Naive thymus-derived CD4-positive, alpha-beta T cell (primary cell): ENCODE data around the gene TMEM87A. TPM values are rescaled to one million over a fixed set of nuclear protein-coding genes. Genes with fewer than 3 reads are reported as not detected.

Experiments
- ATAC-seq: fragments of 150-1000 bp; cut with Tn5 transposase; 2 replicates; pipeline ENCODE4 v1.10.0; 2021; ENCODE audit warnings: mild to moderate bottlenecking, moderate library complexity
- CTCF ChIA-PET: fragments of 350-600 bp; sonication (Branson Sonifier 250); formaldehyde crosslinking; loops from one replicate; lab custom pipeline; 2021; ENCODE audit warnings: antibody characterized with exemption; lab: Charles Lee
- POLR2A ChIA-PET: fragments of 350-600 bp; sonication (Branson Sonifier 250); formaldehyde crosslinking; loops from one replicate; lab custom pipeline; 2021; ENCODE audit warnings: antibody characterized with exemption, inconsistent platforms; lab: Charles Lee
- DNase-seq, 9 donors: peaks; one replicate each; pipeline versions ENCODE4 v3.0.0 to v3.0.0-alpha.2; 2020 to 2022; ENCODE audit warnings: mixed read lengths in 1 of 9
- H3K27ac ChIP-seq: one replicate; pipeline ENCODE4 v1.7.0; 2013; ENCODE audit warnings: mild to moderate bottlenecking, low read depth, low read length, moderate library complexity
- H3K27me3 ChIP-seq, 2 donors: one replicate each; pipeline ENCODE4 v1.7.0; 2013; ENCODE audit warnings: low read length in 2 of 2, mild to moderate bottlenecking in 2 of 2, moderate library complexity in 2 of 2; ENCODE audit not compliant: control insufficient read depth in 2 of 2, insufficient read depth in 2 of 2
- H3K36me3 ChIP-seq, 3 experiments: 1 replicate in 2 of 3; 2 replicates in 1 of 3; pipeline ENCODE4 v1.7.0; 2013; ENCODE audit warnings: low read length in 3 of 3, mild to moderate bottlenecking in 3 of 3, moderate library complexity in 1 of 3; ENCODE audit not compliant: insufficient read depth in 3 of 3, control insufficient read depth in 2 of 3
- H3K4me1 ChIP-seq, 2 donors: one replicate each; pipeline ENCODE4 v1.7.0; 2013; ENCODE audit warnings: low read length in 2 of 2, mild to moderate bottlenecking in 2 of 2, moderate library complexity in 1 of 2; ENCODE audit not compliant: control insufficient read depth in 2 of 2, insufficient read depth in 2 of 2
- H3K4me3 ChIP-seq: 2 replicates; pipeline ENCODE4 v1.7.0; 2013; ENCODE audit warnings: mild to moderate bottlenecking, low read length
- H3K9me3 ChIP-seq, 3 experiments: 1 replicate in 2 of 3; 2 replicates in 1 of 3; pipeline ENCODE4 v1.7.0; 2013; ENCODE audit warnings: low read length in 3 of 3; ENCODE audit not compliant: control insufficient read depth in 2 of 3
- H3K27ac Mint-ChIP-seq, 9 donors: one replicate each; pipeline ENCODE4 v1.8.0; 2020 to 2022; ENCODE audit warnings: mixed read lengths in 9 of 9, mild to moderate bottlenecking in 8 of 9, moderate library complexity in 5 of 9, inconsistent platforms in 2 of 9
- H3K27me3 Mint-ChIP-seq, 5 donors: one replicate each; pipeline ENCODE4 v1.8.0; 2021 to 2022; ENCODE audit warnings: mixed read lengths in 5 of 5, mild to moderate bottlenecking in 1 of 5
- H3K36me3 Mint-ChIP-seq, 5 donors: one replicate each; pipeline ENCODE4 v1.8.0; 2020 to 2022; ENCODE audit warnings: mixed read lengths in 5 of 5, mild to moderate bottlenecking in 3 of 5, inconsistent platforms in 1 of 5
- H3K4me1 Mint-ChIP-seq, 7 donors: one replicate each; pipeline ENCODE4 v1.8.0; 2020 to 2022; ENCODE audit warnings: mixed read lengths in 7 of 7, mild to moderate bottlenecking in 3 of 7, inconsistent platforms in 1 of 7
- H3K4me3 Mint-ChIP-seq, 10 donors: one replicate each; pipeline ENCODE4 v1.8.0; 2020 to 2022; ENCODE audit warnings: mild to moderate bottlenecking in 10 of 10, mixed read lengths in 10 of 10, moderate library complexity in 6 of 10, inconsistent platforms in 2 of 10
- H3K9me3 Mint-ChIP-seq, 11 donors: one replicate each; pipeline ENCODE4 v1.8.0; 2020 to 2022; ENCODE audit warnings: mixed read lengths in 11 of 11, mild to moderate bottlenecking in 4 of 11, inconsistent platforms in 1 of 11, moderate library complexity in 1 of 11
- intact Hi-C, 2 donors: fragments of 100-400 bp; cut with micrococcal nuclease; formaldehyde crosslinking; loops; one replicate each; pipeline ENCODE4 v1.15.1; 2023
- polyA plus RNA-seq, 2 donors: library from polyadenylated mRNA; unstranded; fragments of 300-500 nt; fragmentation: Illumina TruSeq; gene quantifications; one replicate each; pipeline ENCODE4 v1.2.3, GENCODE V29; 2021
- total RNA-seq, 6 experiments: library from RNA in 5 of 6; stranded (reverse) in 5 of 6; gene quantifications; 1 replicate in 5 of 6; 2 replicates in 1 of 6; pipeline ENCODE4 v1.2.3 and lab custom pipeline; 2021 to 2026

Gene TMEM87A
- total and polyA plus RNA-seq, 7 experiments from 2014 or later = 41.8 to 61.8 (median 54.3) TPM

DNA sequence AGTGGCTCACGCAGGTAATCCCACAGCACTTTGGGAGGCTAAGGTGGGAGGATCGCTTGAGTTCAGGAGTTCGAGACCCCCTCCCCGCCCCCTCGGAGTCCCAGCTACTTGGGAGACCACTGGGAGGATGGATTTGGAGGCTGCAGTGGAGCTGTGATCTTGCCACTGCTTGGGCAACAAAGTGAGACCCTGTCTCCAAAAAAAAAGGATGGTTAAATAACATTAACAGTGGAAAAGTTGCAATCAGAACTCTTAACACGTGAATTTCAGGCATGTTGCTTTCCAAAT is 1.4 kb upstream of the TMEM87A start:
- peak overlapping the region; percentile 71 for H3K4me3 ChIP-seq
- no peaks in the 10 kb centered on the region for H3K9me3 ChIP-seq
- no peaks in the 10 kb centered on the region for H3K27me3 ChIP-seq
- CTCF ChIA-PET = no interaction called here
- peak overlapping the region; percentile 97 to 100 (median 100) for H3K27ac Mint-ChIP-seq
- H3K9me3 Mint-ChIP-seq = peaks cover 0 to 1% (median 0%) of the 10 kb centered on the region in 11 donors
- peaks cover 22 to 26% of the 10 kb centered on the region in 2 donors for H3K4me1 ChIP-seq
- H3K36me3 Mint-ChIP-seq = peaks cover 4 to 22% (median 9%) of the 10 kb centered on the region in 5 donors
- H3K27me3 Mint-ChIP-seq = no peaks in the 10 kb centered on the region
- POLR2A ChIA-PET = interaction anchor here (0.6 to 2.9 kb wide), 5 partner anchors 9 to 267 kb away, joined by 3 to 8 read pairs (median 4); partner anchors contain the start of genes VPS39 and ZNF106
- peaks cover 25 to 65% (median 58%) of the 10 kb centered on the region in 7 donors for H3K4me1 Mint-ChIP-seq
- intact Hi-C loops = loop anchor here (5.0 to 10.0 kb wide), 13 partner anchors 198 to 1710 kb away; partner anchors contain the start of genes LCMT2 (in 2 of the 2), MFAP1 (in 2 of the 2), CCDC32 (in 1 of the 2) and EHD4 (in 1 of the 2)
- peaks cover 0 to 12% (median under 1%) of the 10 kb centered on the region in 3 experiments for H3K36me3 ChIP-seq
- ATAC-seq (no peak), DNase-seq (peak in 1 of 9 donors; percentile 2)
- peak overlapping the region; percentile 94 for H3K27ac ChIP-seq
- peak overlapping the region; percentile 91 to 100 (median 97) for H3K4me3 Mint-ChIP-seq

DNA sequence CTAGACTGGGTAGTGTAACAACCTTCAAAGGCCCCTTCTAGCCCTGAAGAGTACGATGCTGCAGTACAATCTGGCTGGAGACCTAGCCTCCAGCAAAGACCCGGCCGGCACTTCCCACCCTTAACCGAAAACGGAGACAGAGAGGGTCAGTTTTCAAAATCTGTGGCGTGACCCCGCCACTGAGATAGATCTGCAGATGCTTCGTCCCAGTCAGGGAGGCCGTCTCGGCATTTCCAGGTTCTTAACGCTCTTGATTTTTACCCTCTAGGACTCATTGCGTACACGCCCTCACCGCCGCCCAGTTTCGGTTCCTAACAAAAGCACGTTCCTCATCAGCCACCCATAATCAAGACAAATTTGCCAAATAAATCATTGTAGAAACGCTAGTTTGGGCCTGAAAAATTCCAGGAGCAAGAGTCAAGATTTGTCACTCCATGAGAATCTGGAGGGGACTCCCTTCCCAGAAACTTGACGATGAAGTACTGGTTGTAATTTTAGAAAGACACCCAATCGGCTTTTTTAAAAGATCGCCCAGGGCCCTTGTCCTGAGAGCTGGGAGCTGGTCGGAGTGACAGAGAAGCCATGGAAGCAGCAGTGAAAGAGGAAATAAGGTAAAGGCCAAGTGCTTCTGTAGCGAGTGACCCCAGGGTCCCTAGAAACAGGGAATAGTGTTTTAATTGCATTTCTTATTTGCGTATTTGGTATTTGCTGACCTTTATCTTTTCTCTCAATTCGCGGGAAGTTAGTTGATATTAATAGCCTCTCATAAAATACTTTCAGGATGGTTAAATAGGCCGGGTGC is 868 bp upstream of the TMEM87A start:
- intact Hi-C loops = loop anchor here (1.0 to 10.0 kb wide), 27 partner anchors 66 to 1709 kb away; partner anchors contain the start of genes HAUS2 (in 2 of the 2), INO80 (in 2 of the 2), LCMT2 (in 2 of the 2) and LRRC57 (in 2 of the 2)
- Histone ChIP-seq H3K4me3 (peak overlapping the region; percentile 71), H3K4me1 (peaks cover 25 to 26% of the 10 kb centered on the region in 2 donors), H3K27me3 (no peaks in the 10 kb centered on the region), H3K27ac (peak overlapping the region; percentile 94), H3K36me3 (peaks cover 0 to 7% (median 0%) of the 10 kb centered on the region in 3 experiments), H3K9me3 (no peaks in the 10 kb centered on the region)
- H3K4me3 Mint-ChIP-seq = peak overlapping the region; percentile 91 to 100 (median 97)
- peaks cover 25 to 69% (median 62%) of the 10 kb centered on the region in 7 donors for H3K4me1 Mint-ChIP-seq
- no peaks in the 10 kb centered on the region for H3K27me3 Mint-ChIP-seq
- ChIA-PET CTCF (interaction anchor here (0.6 kb wide), 1 partner anchor 74 kb away, joined by 3 read pairs; no protein-coding TSS in a partner anchor), POLR2A (interaction anchor here (0.6 to 2.9 kb wide), 25 partner anchors 9 to 1702 kb away, joined by 3 to 17 read pairs (median 4); partner anchors contain the start of genes INO80, SNAP23, STARD9 and VPS39)
- H3K9me3 Mint-ChIP-seq = peaks cover 0 to 1% (median 0%) of the 10 kb centered on the region in 11 donors
- DNase-seq = peak; percentile 33 to 75 (median 67)
- H3K36me3 Mint-ChIP-seq = peaks cover 0 to 17% (median 7%) of the 10 kb centered on the region in 5 donors
- H3K27ac Mint-ChIP-seq = peak overlapping the region; percentile 97 to 100 (median 100)
- peak; percentile 50 for ATAC-seq

DNA sequence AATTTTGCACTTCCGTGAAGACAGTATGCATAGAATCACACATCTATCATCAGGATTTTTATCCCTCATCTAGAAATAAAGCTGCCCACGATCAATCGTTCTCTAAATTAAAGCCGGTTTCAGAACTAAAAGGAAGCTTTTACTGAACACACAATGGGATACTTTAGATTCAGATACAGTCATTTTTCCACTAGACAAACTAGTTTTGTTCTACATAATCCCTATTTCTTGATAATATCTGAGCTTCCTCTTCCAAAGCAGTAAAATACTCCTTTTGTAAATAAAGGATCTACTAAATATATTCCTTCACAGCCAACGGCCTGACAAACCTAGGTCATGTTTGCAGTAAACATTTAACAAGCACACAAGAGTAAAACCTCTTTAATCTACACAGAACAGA is 2.2 kb downstream of the TMEM87A start:
- Histone ChIP-seq H3K36me3 (peaks cover 4 to 21% (median 10%) of the 10 kb centered on the region in 3 experiments), H3K27me3 (no peaks in the 10 kb centered on the region), H3K27ac (no peak overlapping the region), H3K9me3 (no peaks in the 10 kb centered on the region), H3K4me3 (no peak overlapping the region), H3K4me1 (peaks cover 24% of the 10 kb centered on the region in 2 donors)
- Mint-ChIP-seq H3K36me3 (peaks cover under 1 to 18% (median 7%) of the 10 kb centered on the region in 5 donors), H3K27ac (peak overlapping the region in 2 of 9 donors; percentile 14 to 49), H3K9me3 (peaks cover 0 to 1% (median 0%) of the 10 kb centered on the region in 11 donors), H3K4me3 (peak overlapping the region in 9 of 10 donors; percentile 1 to 93 (median 37)), H3K27me3 (no peaks in the 10 kb centered on the region), H3K4me1 (peaks cover 27 to 67% (median 65%) of the 10 kb centered on the region in 7 donors)
- intact Hi-C loops = loop anchor here (5.0 to 10.0 kb wide), 13 partner anchors 201 to 1706 kb away; partner anchors contain the start of genes LCMT2 (in 2 of the 2), MFAP1 (in 2 of the 2), CCDC32 (in 1 of the 2) and EHD4 (in 1 of the 2)
- POLR2A ChIA-PET = interaction anchor here (0.6 to 1.1 kb wide), 4 partner anchors 10 to 442 kb away, joined by 3 read pairs; no protein-coding TSS in a partner anchor
- no peak for ATAC-seq
- CTCF ChIA-PET = no interaction called here
- DNase-seq = no peak

DNA sequence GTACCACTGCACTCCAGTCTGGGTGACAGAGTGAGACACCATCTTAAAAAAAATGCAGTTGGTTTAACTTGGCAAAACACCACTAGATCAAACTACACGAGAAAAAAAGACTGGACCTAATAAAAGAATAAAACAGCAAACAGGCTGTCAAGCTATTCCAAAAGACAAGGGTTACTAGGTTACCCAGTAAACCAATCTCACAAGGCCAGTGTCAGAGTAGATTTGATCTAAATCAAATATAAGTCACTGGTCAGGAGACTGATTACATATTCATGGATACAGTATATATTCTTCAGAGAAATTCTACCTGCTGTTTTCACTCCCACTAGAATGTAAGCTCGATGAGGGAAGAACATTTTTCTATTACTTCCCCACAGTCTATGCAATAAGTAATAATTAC is 2.7 kb downstream of the TMEM87A start:
- H3K27me3 ChIP-seq = no peaks in the 10 kb centered on the region
- peaks cover 19 to 20% of the 10 kb centered on the region in 2 donors for H3K4me1 ChIP-seq
- no peaks in the 10 kb centered on the region for H3K9me3 ChIP-seq
- peaks cover 4 to 25% (median 14%) of the 10 kb centered on the region in 3 experiments for H3K36me3 ChIP-seq
- intact Hi-C loops = loop anchor here (5.0 to 10.0 kb wide), 13 partner anchors 202 to 1706 kb away; partner anchors contain the start of genes LCMT2 (in 2 of the 2), MFAP1 (in 2 of the 2), CCDC32 (in 1 of the 2) and EHD4 (in 1 of the 2)
- H3K4me1 Mint-ChIP-seq = peaks cover 23 to 67% (median 60%) of the 10 kb centered on the region in 7 donors
- no peak overlapping the region for H3K27ac ChIP-seq
- peak overlapping the region in 7 of 10 donors; percentile 15 to 93 (median 39) for H3K4me3 Mint-ChIP-seq
- no peak overlapping the region for H3K4me3 ChIP-seq
- H3K36me3 Mint-ChIP-seq = peaks cover 5 to 22% (median 11%) of the 10 kb centered on the region in 5 donors
- H3K27ac Mint-ChIP-seq = no peak overlapping the region
- no peak for DNase-seq
- peaks cover 0 to 1% (median 0%) of the 10 kb centered on the region in 11 donors for H3K9me3 Mint-ChIP-seq
- POLR2A ChIA-PET = interaction anchor here (0.6 to 1.1 kb wide), 3 partner anchors 10 to 441 kb away, joined by 3 read pairs; no protein-coding TSS in a partner anchor
- CTCF ChIA-PET = no interaction called here
- H3K27me3 Mint-ChIP-seq = no peaks in the 10 kb centered on the region
- ATAC-seq = no peak

DNA sequence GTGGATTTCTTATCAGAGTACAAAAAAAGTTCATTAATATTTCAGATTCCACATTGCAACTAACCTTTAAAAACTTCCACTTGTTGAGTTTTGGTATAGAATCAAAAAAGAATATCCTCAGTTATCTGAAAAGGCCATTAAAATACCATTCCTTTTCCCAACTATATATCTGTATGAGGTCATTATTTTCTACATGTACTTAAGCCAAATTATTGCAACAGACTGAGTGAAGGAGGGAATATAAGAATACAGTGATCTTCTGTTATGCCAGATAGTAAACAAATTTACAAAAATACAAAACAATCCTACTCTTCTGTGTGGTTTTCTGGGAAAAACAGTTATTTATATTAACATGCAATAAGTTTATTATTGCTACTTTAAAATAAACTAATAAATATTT is 5.9 kb downstream of the TMEM87A start:
- H3K27me3 Mint-ChIP-seq = no peaks in the 10 kb centered on the region
- Histone ChIP-seq H3K9me3 (no peaks in the 10 kb centered on the region), H3K27me3 (no peaks in the 10 kb centered on the region), H3K27ac (no peak overlapping the region), H3K4me3 (no peak overlapping the region), H3K36me3 (peaks cover 15 to 47% (median 23%) of the 10 kb centered on the region in 3 experiments), H3K4me1 (peaks cover 8 to 12% of the 10 kb centered on the region in 2 donors)
- H3K4me3 Mint-ChIP-seq = no peak overlapping the region
- no peak for ATAC-seq
- H3K4me1 Mint-ChIP-seq = peaks cover 23 to 54% (median 42%) of the 10 kb centered on the region in 7 donors
- peaks cover 19 to 51% (median 34%) of the 10 kb centered on the region in 5 donors for H3K36me3 Mint-ChIP-seq
- CTCF ChIA-PET = no interaction called here
- intact Hi-C loops = no loop called here
- no peak overlapping the region for H3K27ac Mint-ChIP-seq
- no peaks in the 10 kb centered on the region for H3K9me3 Mint-ChIP-seq
- DNase-seq = no peak
- POLR2A ChIA-PET = no interaction called here

DNA sequence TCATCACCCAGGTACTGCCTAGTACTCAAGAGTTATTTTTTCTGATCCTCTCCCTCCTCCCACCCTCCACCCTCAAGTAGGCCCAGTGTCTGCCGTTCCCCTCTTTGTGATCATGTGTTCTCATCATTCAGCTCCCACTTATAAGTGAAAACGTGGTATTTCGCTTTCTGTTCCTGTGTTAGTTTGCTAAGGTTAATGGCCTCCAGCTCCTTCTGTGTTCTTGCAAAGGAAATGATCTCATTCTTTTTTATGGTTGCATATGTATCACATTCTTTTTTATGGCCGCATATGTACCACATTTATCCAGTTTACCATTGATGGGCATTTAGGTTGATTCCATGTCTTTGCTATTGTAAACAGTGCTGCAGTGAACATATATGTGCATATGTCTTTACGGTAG is 8.4 kb downstream of the TMEM87A start:
- CTCF ChIA-PET = no interaction called here
- Mint-ChIP-seq H3K9me3 (no peaks in the 10 kb centered on the region), H3K4me1 (peaks cover 13 to 29% (median 20%) of the 10 kb centered on the region in 7 donors), H3K4me3 (no peak overlapping the region), H3K27ac (no peak overlapping the region), H3K27me3 (no peaks in the 10 kb centered on the region), H3K36me3 (peaks cover 24 to 63% (median 41%) of the 10 kb centered on the region in 5 donors)
- POLR2A ChIA-PET = interaction anchor here (1.1 kb wide), 1 partner anchor 10 kb away, joined by 3 read pairs; no protein-coding TSS in a partner anchor
- DNase-seq = no peak
- H3K27ac ChIP-seq = no peak overlapping the region
- intact Hi-C loops = no loop called here
- ATAC-seq = no peak
- H3K4me1 ChIP-seq = peaks cover 0 to 3% of the 10 kb centered on the region in 2 donors
- H3K27me3 ChIP-seq = no peaks in the 10 kb centered on the region
- H3K36me3 ChIP-seq = peaks cover 16 to 67% (median 35%) of the 10 kb centered on the region in 3 experiments
- H3K9me3 ChIP-seq = no peaks in the 10 kb centered on the region
- no peak overlapping the region for H3K4me3 ChIP-seq
